ENCODE data around the gene TPI1. TPM values are rescaled to one million over a fixed set of nuclear protein-coding genes. Genes with fewer than 3 reads are reported as not detected.

The TPI1 gene
- polyA plus RNA-seq, 1 of the 3 experiments (the other 2 are of a cell fraction): 1,175 TPM

DNA sequence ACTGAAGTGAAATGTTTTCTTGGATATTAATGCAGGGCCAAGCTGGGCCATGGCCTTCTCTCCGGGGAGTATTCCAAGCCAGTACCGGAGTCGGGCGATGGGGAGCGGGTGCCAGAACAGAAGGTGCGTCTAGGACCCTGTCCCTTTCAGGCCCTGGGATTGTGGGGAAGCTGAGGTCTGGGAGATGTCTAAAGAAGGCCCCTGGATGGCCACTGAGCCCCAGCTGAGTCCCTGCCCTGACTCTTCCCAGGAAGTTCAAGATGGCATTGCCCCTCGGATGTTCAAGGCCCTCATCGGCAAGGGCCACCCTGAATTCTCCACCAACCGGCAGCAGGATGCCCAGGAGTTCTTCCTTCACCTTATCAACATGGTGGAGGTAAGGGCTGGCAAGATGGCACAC is 7.2 kb upstream of the TPI1 start:
- Histone ChIP-seq H3K4me3 (ENCODE audit: low read depth in 2 of 2, low read length in 1 of 2) (no peak overlapping the region), H3K79me2 (ENCODE audit: insufficient read depth) (peaks cover 9% of the 10 kb centered on the region), H3K9ac (no peak overlapping the region), H3K9me2 (no peaks in the 10 kb centered on the region), H3K4me1 (ENCODE audit: control insufficient read depth in 1 of 2, insufficient read depth in 2 of 2, low read depth in 1 of 2, low read length in 1 of 2) (no peaks in the 10 kb centered on the region), H3K9me3 (no peaks in the 10 kb centered on the region), H3K27ac (ENCODE audit: low read depth in 2 of 2, low read length in 1 of 2) (no peak overlapping the region), H4K20me1 (ENCODE audit: insufficient read depth) (no peaks in the 10 kb centered on the region; the same call in 1 of the 2 replicates), H3K4me2 (no peak overlapping the region), H2AFZ (ENCODE audit: low read depth) (no peak overlapping the region), H3K36me3 (replicated peaks in 1 of 2; ENCODE audit: control insufficient read depth in 1 of 2, insufficient read depth in 2 of 2, low read length in 1 of 2) (peaks cover 40 to 88% of the 10 kb centered on the region in 2 experiments), H3F3A (replicated peaks; ENCODE audit: insufficient read depth) (peaks cover 4% of the 10 kb centered on the region), H3K27me3 (ENCODE audit: insufficient read depth) (no peaks in the 10 kb centered on the region)
- POLR2A ChIA-PET: no interaction called here
- WGBS (ENCODE audit: low lambda C conversion rate): 100% methylated on average over 4 of the region's 9 CpGs
- no peak for TF ChIP-seq MXI1 (IDR thresholded peaks at IDR 0.05; ENCODE audit: low read depth, low read length)
- TF ChIP-seq, protein P1, sequence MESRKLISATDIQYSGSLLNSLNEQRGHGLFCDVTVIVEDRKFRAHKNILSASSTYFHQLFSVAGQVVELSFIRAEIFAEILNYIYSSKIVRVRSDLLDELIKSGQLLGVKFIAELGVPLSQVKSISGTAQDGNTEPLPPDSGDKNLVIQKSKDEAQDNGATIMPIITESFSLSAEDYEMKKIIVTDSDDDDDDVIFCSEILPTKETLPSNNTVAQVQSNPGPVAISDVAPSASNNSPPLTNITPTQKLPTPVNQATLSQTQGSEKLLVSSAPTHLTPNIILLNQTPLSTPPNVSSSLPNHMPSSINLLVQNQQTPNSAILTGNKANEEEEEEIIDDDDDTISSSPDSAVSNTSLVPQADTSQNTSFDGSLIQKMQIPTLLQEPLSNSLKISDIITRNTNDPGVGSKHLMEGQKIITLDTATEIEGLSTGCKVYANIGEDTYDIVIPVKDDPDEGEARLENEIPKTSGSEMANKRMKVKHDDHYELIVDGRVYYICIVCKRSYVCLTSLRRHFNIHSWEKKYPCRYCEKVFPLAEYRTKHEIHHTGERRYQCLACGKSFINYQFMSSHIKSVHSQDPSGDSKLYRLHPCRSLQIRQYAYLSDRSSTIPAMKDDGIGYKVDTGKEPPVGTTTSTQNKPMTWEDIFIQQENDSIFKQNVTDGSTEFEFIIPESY (IDR thresholded peaks at IDR 0.05; ENCODE audit: borderline replicate concordance, low read depth): no peak
- TF ChIP-seq RAD21 (IDR thresholded peaks at IDR 0.05; ENCODE audit: low read length): no peak
- no peak for TF ChIP-seq TEAD4 (IDR thresholded peaks at IDR 0.05; ENCODE audit: borderline replicate concordance, insufficient read depth)
- TF ChIP-seq TAF1 (IDR thresholded peaks at IDR 0.05; ENCODE audit: borderline replicate concordance, low read depth, low read length): no peak
- TF ChIP-seq MEF2A (IDR thresholded peaks at IDR 0.05; ENCODE audit: borderline replicate concordance, low read depth): no peak
- no peak for TF ChIP-seq JUND (IDR thresholded peaks at IDR 0.05)
- TF ChIP-seq, protein P2, sequence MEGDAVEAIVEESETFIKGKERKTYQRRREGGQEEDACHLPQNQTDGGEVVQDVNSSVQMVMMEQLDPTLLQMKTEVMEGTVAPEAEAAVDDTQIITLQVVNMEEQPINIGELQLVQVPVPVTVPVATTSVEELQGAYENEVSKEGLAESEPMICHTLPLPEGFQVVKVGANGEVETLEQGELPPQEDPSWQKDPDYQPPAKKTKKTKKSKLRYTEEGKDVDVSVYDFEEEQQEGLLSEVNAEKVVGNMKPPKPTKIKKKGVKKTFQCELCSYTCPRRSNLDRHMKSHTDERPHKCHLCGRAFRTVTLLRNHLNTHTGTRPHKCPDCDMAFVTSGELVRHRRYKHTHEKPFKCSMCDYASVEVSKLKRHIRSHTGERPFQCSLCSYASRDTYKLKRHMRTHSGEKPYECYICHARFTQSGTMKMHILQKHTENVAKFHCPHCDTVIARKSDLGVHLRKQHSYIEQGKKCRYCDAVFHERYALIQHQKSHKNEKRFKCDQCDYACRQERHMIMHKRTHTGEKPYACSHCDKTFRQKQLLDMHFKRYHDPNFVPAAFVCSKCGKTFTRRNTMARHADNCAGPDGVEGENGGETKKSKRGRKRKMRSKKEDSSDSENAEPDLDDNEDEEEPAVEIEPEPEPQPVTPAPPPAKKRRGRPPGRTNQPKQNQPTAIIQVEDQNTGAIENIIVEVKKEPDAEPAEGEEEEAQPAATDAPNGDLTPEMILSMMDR (IDR thresholded peaks at IDR 0.05): no peak
- TF ChIP-seq FOXM1 (IDR thresholded peaks at IDR 0.05; ENCODE audit: low read depth): no peak
- TF ChIP-seq SMC3 (IDR thresholded peaks at IDR 0.05; ENCODE audit: low read depth, low read length): no peak
- TF ChIP-seq FOSL2 (IDR thresholded peaks at IDR 0.05; ENCODE audit: borderline replicate concordance, low read depth): no peak
- TF ChIP-seq, protein P3, sequence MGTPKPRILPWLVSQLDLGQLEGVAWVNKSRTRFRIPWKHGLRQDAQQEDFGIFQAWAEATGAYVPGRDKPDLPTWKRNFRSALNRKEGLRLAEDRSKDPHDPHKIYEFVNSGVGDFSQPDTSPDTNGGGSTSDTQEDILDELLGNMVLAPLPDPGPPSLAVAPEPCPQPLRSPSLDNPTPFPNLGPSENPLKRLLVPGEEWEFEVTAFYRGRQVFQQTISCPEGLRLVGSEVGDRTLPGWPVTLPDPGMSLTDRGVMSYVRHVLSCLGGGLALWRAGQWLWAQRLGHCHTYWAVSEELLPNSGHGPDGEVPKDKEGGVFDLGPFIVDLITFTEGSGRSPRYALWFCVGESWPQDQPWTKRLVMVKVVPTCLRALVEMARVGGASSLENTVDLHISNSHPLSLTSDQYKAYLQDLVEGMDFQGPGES (IDR thresholded peaks at IDR 0.05; ENCODE audit: low read depth, low read length): no peak
- no peak for TF ChIP-seq EZH2phosphoT487 (IDR thresholded peaks at IDR 0.05; ENCODE audit: borderline replicate concordance, low read depth)
- no peak for TF ChIP-seq EP300 (IDR thresholded peaks at IDR 0.05; ENCODE audit: borderline replicate concordance in 1 of 2, low read depth in 1 of 2, low read length in 1 of 2)
- no peak for TF ChIP-seq RXRA (IDR thresholded peaks at IDR 0.05; ENCODE audit: borderline replicate concordance, low read depth)
- TF ChIP-seq SIN3A (IDR thresholded peaks at IDR 0.05; ENCODE audit: borderline replicate concordance, low read depth, low read length): no peak
- no peak for TF ChIP-seq CHD2 (IDR thresholded peaks at IDR 0.05; ENCODE audit: low read length, partially characterized antibody)
- TF ChIP-seq TCF12 (IDR thresholded peaks at IDR 0.05): no peak
- DNase-seq: no peak
- CTCF ChIA-PET: interaction anchor here (1.9 to 2.4 kb wide), 3 partner anchors 9 to 24 kb away, joined by 8 to 13 read pairs (median 12); partner anchors contain the start of gene SPSB2

All from SK-N-SH (cell line).